Activated T-cell treated with anti-CD3 and anti-CD28 coated beads for 24 hours (primary cell): Measurements from ENCODE around the gene RCL1.
"Not testable (repeated sequence)": the region's sequence is repeated elsewhere in the genome, so short reads cannot be mapped to it uniquely, and the experiment has no call there.

ENCODE experiments used
- DNase-seq: peaks from one replicate; pipeline ENCODE4 v3.0.0-alpha.2; 2020; ENCODE audit warnings: low read depth

Gene RCL1

DNA sequence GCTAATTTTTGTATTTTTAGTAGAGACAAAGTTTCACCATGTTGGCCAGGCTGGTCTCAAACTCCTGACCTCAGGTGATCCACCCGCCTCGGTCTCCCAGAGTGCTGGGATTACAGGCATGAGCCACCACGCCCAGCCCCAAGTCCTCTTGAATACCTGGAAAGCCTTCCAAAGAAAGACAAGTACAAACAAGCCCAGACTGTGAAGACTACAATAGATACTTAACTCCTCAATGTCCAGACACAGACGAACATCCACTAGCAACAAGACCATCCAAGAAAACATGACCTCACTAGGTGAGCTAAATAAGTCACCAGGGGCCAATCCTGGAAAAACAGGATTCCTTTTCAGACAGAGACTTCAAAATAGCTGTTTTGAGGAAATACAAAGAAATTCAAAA is 9.6 kb upstream of the RCL1 start:
- not testable (repeated sequence) for DNase-seq

- no peak for DNase-seq
Observed at GRCh38 chr9:4784403-4784802, 8.3 kb upstream of the RCL1 start.

- no peak for DNase-seq
Observed at GRCh38 chr9:4786599-4786998, 6.1 kb upstream of the RCL1 start.

GRCh38 chr9:4787876-4788275 is 4.9 kb upstream of the RCL1 start:
- DNase-seq: no peak

DNA sequence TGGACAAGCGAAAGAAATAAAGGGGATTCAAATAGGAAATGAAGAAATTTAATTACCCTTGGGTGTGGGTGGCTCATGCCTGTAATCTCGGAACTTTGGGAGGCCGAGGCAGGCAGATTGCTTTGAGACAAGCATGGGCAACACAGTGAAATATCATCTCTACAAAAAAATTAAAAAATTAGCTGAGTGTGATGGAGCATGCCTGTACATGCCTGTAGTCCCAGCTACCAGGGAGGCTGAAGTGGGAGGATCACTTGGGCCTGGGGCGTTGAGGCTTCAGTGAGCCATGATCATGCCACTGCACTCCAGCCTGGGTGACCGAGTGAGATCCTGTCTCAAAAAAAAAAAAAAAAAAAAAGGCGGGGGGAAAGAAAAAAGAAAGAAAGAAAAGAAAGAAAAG is 4.0 kb upstream of the RCL1 start:
- no peak for DNase-seq

- DNase-seq: no peak
Observed at GRCh38 chr9:4792054-4792571, 631 bp upstream of the RCL1 start.

DNA sequence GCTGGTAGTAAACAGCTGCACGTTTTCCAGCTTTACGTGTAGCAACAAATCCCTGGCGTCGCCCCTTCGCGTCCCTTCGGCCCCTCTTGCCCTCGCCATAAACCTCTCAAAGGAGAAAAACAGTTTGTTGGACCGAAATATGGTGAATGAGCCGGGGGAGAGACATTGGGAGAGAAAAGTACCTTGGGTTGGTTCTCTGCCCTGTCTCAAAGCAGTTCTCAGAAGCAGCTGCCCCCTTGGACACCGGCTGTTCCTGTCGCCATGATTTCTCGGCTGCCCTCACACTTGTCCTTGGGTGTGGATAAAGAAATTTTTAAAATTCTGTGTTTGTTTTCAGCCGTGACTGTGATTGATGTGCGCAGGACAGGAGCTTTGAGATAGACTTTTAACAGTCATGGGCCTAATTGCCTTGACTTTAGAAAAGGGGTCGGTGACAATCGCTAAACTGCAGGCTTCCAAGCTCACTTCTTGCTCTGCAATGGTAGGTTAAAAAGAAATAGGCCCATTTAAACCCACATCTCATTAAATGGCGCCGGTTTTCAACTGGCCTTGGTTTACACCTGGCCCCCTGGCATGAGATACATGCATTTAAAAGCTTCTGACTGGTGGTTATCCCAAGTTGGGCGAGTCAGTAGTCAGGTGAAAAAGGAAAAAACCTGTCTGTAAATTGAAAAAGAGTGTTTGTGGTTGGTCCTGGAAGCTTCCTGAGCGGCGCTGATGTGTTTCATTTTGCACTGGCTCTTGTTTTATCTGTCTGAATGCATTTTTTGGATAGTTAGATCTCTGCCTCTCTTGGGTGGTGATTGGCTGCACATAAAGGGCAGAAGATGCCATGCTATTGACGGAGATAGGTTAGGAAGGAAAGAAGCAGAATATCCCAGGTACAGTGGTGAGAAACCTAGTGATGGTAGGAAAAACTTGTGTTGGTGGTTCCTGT is 983 bp downstream of the RCL1 start:
- no peak for DNase-seq

- no peak for DNase-seq
Observed at GRCh38 chr9:4794691-4795090, 1.9 kb downstream of the RCL1 start.

DNA sequence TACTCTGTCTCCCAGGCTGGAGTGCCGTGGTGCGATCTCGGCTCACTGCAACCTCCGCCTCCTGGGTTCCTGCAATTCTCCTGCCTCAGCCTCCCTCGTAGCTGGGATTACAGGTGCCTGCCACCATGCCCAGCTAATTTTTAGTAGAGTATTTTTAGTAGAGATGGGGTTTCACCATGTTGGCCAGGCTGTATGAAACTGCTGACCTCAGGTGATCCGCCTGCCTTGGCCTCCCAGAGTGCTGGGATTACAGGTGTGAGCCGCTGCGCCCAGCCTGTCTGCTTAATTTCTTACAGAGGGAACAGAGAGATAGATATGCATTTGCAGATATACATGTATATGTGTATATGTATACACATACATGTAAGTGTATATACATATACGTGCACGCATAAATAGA is 2.4 kb downstream of the RCL1 start:
- DNase-seq: not testable (repeated sequence)

- DNase-seq: no peak
Observed at GRCh38 chr9:4796530-4796929, 3.8 kb downstream of the RCL1 start.

DNA sequence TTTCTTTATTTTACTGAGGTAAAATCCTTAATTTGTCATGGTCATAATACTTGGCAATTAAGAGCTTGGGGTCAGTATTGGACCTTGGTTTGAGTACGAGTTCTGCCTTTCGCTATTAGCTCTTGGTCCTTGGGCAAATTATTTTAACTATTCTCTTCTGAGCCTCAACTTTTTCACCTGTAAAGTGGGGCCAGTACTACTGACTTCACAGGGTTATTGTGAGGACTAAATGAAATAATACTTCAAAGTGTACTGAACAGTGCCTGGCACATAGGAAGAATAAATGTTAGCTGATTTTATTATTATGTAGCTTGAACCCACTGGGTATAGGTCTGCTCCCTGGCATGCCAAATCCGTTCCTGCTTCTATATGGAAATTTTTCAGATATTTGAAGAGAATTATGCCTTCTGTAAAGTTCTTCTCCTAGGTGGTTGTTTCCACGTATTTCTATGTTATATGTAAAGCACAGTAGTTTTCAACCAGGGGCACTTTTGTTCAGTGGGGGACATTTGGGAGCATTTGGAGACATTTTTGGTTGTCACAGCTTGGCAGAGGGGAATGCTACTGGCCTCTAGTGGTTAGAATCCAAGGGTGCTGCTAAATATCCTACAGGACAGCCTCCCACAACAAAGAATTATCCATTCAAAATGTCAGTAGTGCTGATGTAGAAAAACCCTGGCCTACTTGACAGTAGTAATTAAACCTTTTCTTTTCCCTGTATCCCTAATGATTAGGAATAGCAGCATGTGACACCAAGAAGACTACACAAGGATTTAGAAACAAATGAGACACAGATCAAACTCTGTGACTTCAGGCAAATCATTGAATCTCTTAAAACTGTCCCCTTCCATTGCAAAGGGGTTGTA is 4.5 kb downstream of the RCL1 start:
- DNase-seq: no peak

DNA sequence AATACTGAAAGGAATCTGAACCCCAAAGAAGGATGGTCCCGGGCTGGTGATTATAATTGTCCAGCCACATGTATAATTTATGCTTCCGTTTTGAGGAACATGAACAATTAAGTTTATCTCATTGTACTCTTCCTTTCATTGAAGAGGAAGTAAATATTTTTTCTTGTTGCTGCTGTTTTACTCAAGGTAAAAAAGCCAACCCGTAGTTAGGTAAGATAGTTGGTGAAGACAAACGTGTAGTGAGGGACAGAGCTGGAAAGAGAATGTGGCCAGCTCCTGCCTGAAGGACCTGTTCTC is 5.1 kb downstream of the RCL1 start:
- DNase-seq: no peak

- no peak for DNase-seq
Observed at GRCh38 chr9:4798281-4799032, 5.7 kb downstream of the RCL1 start.

- DNase-seq: no peak
Observed at GRCh38 chr9:4799033-4799430, 6.3 kb downstream of the RCL1 start.

- no peak for DNase-seq
Observed at GRCh38 chr9:4799775-4800174, 7.0 kb downstream of the RCL1 start.

DNA sequence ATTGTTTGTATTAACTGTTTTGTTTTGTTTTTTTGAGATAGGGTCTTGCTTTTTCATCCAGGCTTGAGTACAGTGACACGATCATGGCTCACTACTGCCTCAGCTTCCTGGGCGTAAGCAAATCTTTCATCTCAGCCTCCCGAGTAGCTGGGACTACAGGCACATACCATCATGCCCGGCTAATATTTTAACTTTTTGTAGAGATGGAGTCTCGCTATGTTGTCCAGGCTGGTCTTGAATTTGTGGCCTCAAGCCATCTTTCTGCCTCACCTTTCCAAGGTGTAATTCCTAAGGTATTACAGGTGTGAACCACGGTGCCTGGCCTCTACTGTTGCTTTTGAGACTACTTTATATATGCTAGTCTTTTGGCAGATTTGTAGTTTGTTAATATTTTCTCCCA is 8.4 kb downstream of the RCL1 start:
- no peak for DNase-seq

DNA sequence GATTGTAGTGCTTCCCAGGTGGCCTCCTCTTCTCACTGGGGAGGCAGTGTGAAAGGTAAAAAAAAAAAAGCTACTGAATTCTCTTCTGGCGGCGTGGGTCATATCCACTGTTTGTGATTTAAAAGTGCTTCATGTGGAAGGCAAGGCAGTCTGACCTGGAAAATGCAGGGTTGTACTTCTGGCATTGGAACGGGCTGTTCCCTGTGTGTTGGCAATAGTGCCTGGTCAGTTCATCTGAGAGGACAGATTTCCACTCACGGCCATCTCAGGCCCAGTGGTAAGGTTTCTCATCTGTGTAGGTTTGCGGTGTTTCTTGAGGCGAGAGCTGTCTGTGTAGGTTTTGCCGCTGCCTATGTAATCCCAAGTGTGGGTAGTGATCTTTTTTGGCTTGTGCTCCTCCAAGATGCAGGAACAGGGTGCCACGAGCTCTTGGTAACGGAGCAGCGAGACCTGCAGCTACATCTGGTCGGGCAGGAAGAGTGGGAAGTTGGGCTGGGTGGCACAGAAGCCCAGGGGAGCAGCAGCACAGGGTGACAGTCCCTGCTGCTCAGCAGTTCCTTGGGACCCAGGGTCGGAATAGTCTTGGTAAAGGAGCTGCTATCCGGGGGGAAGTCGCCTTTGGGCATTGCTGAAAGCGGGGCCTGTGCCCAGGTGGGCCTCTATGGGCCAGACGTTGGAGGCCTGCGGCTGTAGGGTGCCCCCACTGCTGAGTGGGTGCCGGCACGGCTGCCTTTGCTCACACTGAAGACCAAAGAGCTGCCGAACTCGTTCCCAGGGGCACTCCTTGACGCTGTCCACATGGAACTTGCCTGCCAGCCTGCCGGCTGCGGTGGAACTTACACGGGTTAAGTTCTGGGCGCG is 11.2 kb downstream of the RCL1 start:
- DNase-seq: no peak

DNA sequence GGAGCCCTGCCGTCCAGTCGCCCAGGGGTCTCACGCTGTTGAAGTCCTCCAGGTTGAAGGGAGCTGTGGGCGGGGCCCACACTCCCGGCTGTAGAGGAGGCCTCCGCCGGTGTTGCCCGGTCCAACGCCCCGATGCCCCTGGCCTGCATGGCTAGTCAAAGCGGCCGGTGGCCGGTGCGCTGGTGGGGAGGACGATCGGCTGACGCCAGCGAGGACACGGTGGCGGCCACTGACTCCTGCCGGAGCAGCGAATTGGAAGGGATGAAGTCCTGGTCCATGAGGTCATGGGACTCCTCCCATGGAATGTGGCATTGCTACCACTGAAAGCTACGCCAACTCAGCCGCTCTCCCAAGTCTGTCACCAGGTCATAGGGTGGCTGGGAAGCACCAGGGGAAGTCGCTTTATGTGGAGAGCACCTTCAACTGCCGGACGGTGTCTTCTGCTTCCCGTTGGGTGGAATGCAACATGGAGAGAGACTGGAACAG is 11.8 kb downstream of the RCL1 start:
- no peak for DNase-seq

- DNase-seq: no peak
Observed at GRCh38 chr9:4805191-4805918, 12.6 kb downstream of the RCL1 start.

DNA sequence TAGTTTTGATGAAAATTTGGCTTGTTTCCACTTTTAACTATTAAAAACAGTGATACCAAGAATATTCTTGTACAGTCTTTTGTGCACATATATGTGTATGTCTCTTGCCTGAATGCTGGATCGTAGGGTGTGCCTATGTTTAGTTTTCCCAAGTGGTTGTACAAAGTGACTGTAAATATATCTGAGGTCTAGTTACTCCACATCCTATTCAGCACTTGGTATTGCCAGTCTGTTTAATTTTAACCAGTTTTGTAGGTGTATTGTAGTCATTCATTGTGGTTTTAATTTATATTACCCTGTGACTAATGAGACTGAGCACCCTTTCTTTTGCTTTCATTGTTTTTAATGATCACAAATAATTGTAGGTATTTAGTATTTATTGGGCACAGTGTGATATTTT is 17.8 kb downstream of the RCL1 start:
- no peak for DNase-seq

DNA sequence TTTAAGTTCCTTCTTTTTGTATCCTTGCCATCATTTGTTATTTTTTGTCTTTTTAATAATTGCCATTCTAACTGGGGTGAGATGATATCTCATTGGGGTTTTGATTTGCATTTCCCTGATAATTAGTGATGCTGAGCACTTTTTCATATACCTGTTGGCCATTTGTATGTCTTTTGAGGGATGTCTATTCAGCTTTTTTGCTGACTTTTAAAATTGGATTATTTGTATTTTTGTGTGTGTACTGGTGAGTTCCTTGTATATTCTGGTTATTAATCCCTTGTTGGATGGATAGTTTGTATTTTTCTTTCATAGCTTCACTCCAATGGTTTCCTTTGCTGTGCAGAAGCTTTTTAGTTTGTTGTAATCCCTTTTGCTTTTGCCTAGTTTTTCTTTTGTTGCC is 19.1 kb downstream of the RCL1 start:
- DNase-seq: no peak
